Measurements from ENCODE around the gene SLC9A8. TPM values are rescaled to one million over a fixed set of nuclear protein-coding genes. Genes with fewer than 3 reads are reported as not detected.
A peak's percentile ranks its signal among the peaks of the same experiment; 100 is the strongest.

SLC9A8 gene
- total and polyA plus RNA-seq, 2 donors (not counting 3 experiments of a cell fraction or from before 2014, with no cell fraction given) = 5.1 to 14.4 TPM

- dilution Hi-C loops (cut with MboI; ENCODE audit: extremely low pct_ligation_motif_present, low sequenced_read_pairs) = no loop called here
- Histone ChIP-seq H3K27me3 (ENCODE audit: control insufficient read depth in 2 of 2, insufficient read depth in 2 of 2, low read length in 2 of 2) (no peaks in the 10 kb centered on the region), H3K9ac (replicated peaks; ENCODE audit: extremely low read depth, insufficient read depth, low read length) (no peak overlapping the region), H3K9me3 (replicated peaks; ENCODE audit: control insufficient read depth, insufficient read depth, low read length) (no peaks in the 10 kb centered on the region), H3K27ac (ENCODE audit: insufficient read depth, low read depth, low read length) (no peak overlapping the region), H3K36me3 (ENCODE audit: control insufficient read depth in 2 of 2, extremely low read depth in 1 of 2, insufficient read depth in 2 of 2, low read length in 2 of 2) (peaks cover 0 to 2% of the 10 kb centered on the region in 2 experiments), H3K79me2 (ENCODE audit: control insufficient read depth, insufficient read depth, low read length) (no peaks in the 10 kb centered on the region), H3K4me2 (ENCODE audit: insufficient read depth, low read length) (no peak overlapping the region), H3K4me1 (ENCODE audit: control insufficient read depth, extremely low read depth, insufficient read depth, low read length) (no peaks in the 10 kb centered on the region), H3K9me1 (replicated peaks; ENCODE audit: control insufficient read depth, extremely low read depth, insufficient read depth, low read length) (no peaks in the 10 kb centered on the region), H3K4me3 (replicated peaks in 1 of 3; ENCODE audit: insufficient read depth in 1 of 3, low read depth in 1 of 3, low read length in 3 of 3) (no peak overlapping the region), H2AFZ (ENCODE audit: low read depth, low read length) (no peak overlapping the region), H4K20me1 (replicated peaks; ENCODE audit: control insufficient read depth, extremely low read depth, insufficient read depth, low read length) (no peaks in the 10 kb centered on the region)
- POLR2A ChIA-PET = no interaction called here
- no TSS peak for BruUV-seq (replicated peaks)
- DNase-seq (ENCODE audit: low read depth, low spot score) (no peak), FAIRE-seq (no peak)
- intact Hi-C loops (cut with micrococcal nuclease) = no loop called here
- CTCF ChIA-PET = no interaction called here
- TF ChIP-seq GATA2 (IDR thresholded peaks at IDR 0.05; ENCODE audit: insufficient read depth, insufficient read length, low read depth, low read length) = no peak
- no peak for TF ChIP-seq FOS (IDR thresholded peaks at IDR 0.05; ENCODE audit: borderline replicate concordance, insufficient read depth, low read length)
- TF ChIP-seq EZH2 (IDR thresholded peaks at IDR 0.05; ENCODE audit: borderline replicate concordance, low read depth, low read length, severe bottlenecking) = no peak
Measured at GRCh38 chr20:49862607-49863200, 50.1 kb downstream of the SLC9A8 start.

DNA sequence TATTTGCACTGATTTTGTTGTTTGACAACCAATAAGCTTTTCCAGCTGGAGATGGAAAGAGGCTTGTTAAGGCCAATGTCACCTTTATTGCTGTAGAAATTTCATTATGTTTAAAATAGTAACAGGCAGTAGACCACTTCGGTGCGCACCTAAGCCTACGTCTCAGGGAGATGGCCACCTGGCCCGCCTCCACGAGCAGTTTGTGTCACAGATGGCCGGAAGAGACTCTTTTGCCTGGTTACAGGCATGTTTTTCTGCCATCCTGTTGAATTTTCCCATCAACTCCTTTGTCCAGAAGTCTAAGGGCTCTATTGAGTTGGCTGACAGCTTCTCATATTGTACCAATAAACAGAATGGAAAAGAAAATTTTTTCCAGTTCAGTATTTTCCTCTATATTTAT lies 51.0 kb downstream of the SLC9A8 start:
- dilution Hi-C loops (cut with MboI; ENCODE audit: extremely low pct_ligation_motif_present, low sequenced_read_pairs) = no loop called here

More for the DNA sequence above, 51.0 kb downstream of the SLC9A8 start:
- BruUV-seq (replicated peaks) = no TSS peak
- H3K9me1 ChIP-seq (replicated peaks; ENCODE audit: control insufficient read depth, extremely low read depth, insufficient read depth, low read length) = no peaks in the 10 kb centered on the region
- H3K4me3 ChIP-seq (replicated peaks in 1 of 3; ENCODE audit: insufficient read depth in 1 of 3, low read depth in 1 of 3, low read length in 3 of 3) = no peak overlapping the region
- no peaks in the 10 kb centered on the region for H4K20me1 ChIP-seq (replicated peaks; ENCODE audit: control insufficient read depth, extremely low read depth, insufficient read depth, low read length)
- CTCF ChIA-PET = no interaction called here
- H3K9me3 ChIP-seq (replicated peaks; ENCODE audit: control insufficient read depth, insufficient read depth, low read length) = no peaks in the 10 kb centered on the region
- no peaks in the 10 kb centered on the region for H3K4me1 ChIP-seq (ENCODE audit: control insufficient read depth, extremely low read depth, insufficient read depth, low read length)
- no peak overlapping the region for H2AFZ ChIP-seq (ENCODE audit: low read depth, low read length)
- FAIRE-seq (peak; percentile 24), DNase-seq (ENCODE audit: low read depth, low spot score) (no peak)
- H3K9ac ChIP-seq (replicated peaks; ENCODE audit: extremely low read depth, insufficient read depth, low read length) = no peak overlapping the region
- H3K27ac ChIP-seq (ENCODE audit: insufficient read depth, low read depth, low read length) = no peak overlapping the region
- peaks cover 0 to 5% of the 10 kb centered on the region in 2 experiments for H3K36me3 ChIP-seq (ENCODE audit: control insufficient read depth in 2 of 2, extremely low read depth in 1 of 2, insufficient read depth in 2 of 2, low read length in 2 of 2)
- no peaks in the 10 kb centered on the region for H3K79me2 ChIP-seq (ENCODE audit: control insufficient read depth, insufficient read depth, low read length)
- H3K4me2 ChIP-seq (ENCODE audit: insufficient read depth, low read length) = no peak overlapping the region
- POLR2A ChIA-PET = no interaction called here
- intact Hi-C loops (cut with micrococcal nuclease) = no loop called here
- TF ChIP-seq FOS (IDR thresholded peaks at IDR 0.05; ENCODE audit: borderline replicate concordance, insufficient read depth, low read length) = no peak
- no peak for TF ChIP-seq CTCF (IDR thresholded peaks at IDR 0.05; ENCODE audit: extremely low read depth in 1 of 2, insufficient read depth in 1 of 2, low read depth in 1 of 2, low read length in 2 of 2)
- no peak for TF ChIP-seq POLR2A (IDR thresholded peaks at IDR 0.05; ENCODE audit: low read depth, low read length)
- TF ChIP-seq EZH2 (IDR thresholded peaks at IDR 0.05; ENCODE audit: borderline replicate concordance, low read depth, low read length, severe bottlenecking) = no peak
- no peak for TF ChIP-seq MYC (IDR thresholded peaks at IDR 0.05; ENCODE audit: low read depth, low read length)
- no peak for TF ChIP-seq GATA2 (IDR thresholded peaks at IDR 0.05; ENCODE audit: insufficient read depth, insufficient read length, low read depth, low read length)
- no peak for TF ChIP-seq POLR2AphosphoS5 (IDR thresholded peaks at IDR 0.05; ENCODE audit: insufficient read depth, low read depth, low read length)
- no peak for TF ChIP-seq MAX (IDR thresholded peaks at IDR 0.05; ENCODE audit: insufficient read depth, insufficient read length)
- no peak for TF ChIP-seq JUN (IDR thresholded peaks at IDR 0.05; ENCODE audit: borderline replicate concordance, insufficient read depth, insufficient read length, low read depth)
- no peaks in the 10 kb centered on the region for H3K27me3 ChIP-seq (ENCODE audit: control insufficient read depth in 2 of 2, insufficient read depth in 2 of 2, low read length in 2 of 2)

Measured in endothelial cell of umbilical vein (primary cell).